H1 (cell line): ENCODE measurements around the gene CHAC1. TPM values are rescaled to one million over a fixed set of nuclear protein-coding genes. Genes with fewer than 3 reads are reported as not detected.

Experiments used
- CTCF ChIA-PET: fragments of 300-600 bp; sonication (Branson Sonifier 250); formaldehyde crosslinking; loops from one replicate; lab custom pipeline; 2021; ENCODE audit not compliant: partially characterized antibody; lab: Charles Lee
- POLR2A ChIA-PET: fragments of 300-600 bp; sonication (Branson Sonifier 250); formaldehyde crosslinking; loops from one replicate; lab custom pipeline; 2021; ENCODE audit warnings: inconsistent platforms; ENCODE audit not compliant: partially characterized antibody; lab: Charles Lee
- DNase-seq, 2 experiments: peaks; one replicate each; pipeline versions ENCODE4 v3.0.0 to v3.0.0-alpha.2; 2010 to 2022; ENCODE audit warnings: low spot score in 2 of 2, low read depth in 1 of 2, mixed read lengths in 1 of 2
- FAIRE-seq: peaks from 2 replicates; lab custom pipeline; 2011; peaks lifted over from hg19 to GRCh38; lab: Jason Lieb, UNC
- H2AFZ ChIP-seq: 2 replicates; pipeline ENCODE4 v1.8.1; 2012; ENCODE audit warnings: low read length, inconsistent platforms
- H2AK5ac ChIP-seq: 2 replicates; pipeline ENCODE4 v1.6.1; 2013; ENCODE audit warnings: low read depth, low read length
- H2BK120ac ChIP-seq: replicated peaks from 2 replicates; pipeline ENCODE3; 2013; ENCODE audit warnings: low read depth, low read length, inconsistent platforms
- H2BK12ac ChIP-seq: 2 replicates; pipeline ENCODE4 v1.6.1; 2013; ENCODE audit warnings: low read depth, low read length
- H2BK15ac ChIP-seq: 2 replicates; pipeline ENCODE4 v1.6.1; 2013; ENCODE audit warnings: low read length
- H2BK20ac ChIP-seq: 2 replicates; pipeline ENCODE4 v1.6.1; 2013; ENCODE audit warnings: low read length
- H2BK5ac ChIP-seq: 2 replicates; pipeline ENCODE4 v1.6.1; 2013; ENCODE audit warnings: low read depth, low read length
- H3K14ac ChIP-seq: 2 replicates; pipeline ENCODE4 v1.6.1; 2013; ENCODE audit warnings: inconsistent platforms; ENCODE audit not compliant: insufficient read length
- H3K18ac ChIP-seq: 2 replicates; pipeline ENCODE4 v1.6.1; 2013; ENCODE audit warnings: low read length; ENCODE audit errors: extremely low read depth
- H3K23ac ChIP-seq: 2 replicates; pipeline ENCODE4 v1.6.1; 2013; ENCODE audit warnings: inconsistent platforms; ENCODE audit not compliant: insufficient read length
- H3K23me2 ChIP-seq: 2 replicates; pipeline ENCODE4 v1.6.1; 2013; ENCODE audit warnings: low read depth, low read length
- H3K27ac ChIP-seq: 2 replicates; pipeline ENCODE4 v1.6.1; 2011; ENCODE audit warnings: low read depth, low read length, inconsistent platforms
- H3K27me3 ChIP-seq, 4 experiments: replicated peaks in 1 of 4; 1 replicate in 1 of 4; 2 replicates in 3 of 4; pipeline versions ENCODE4 v1.6.1 to v1.8.1; 2011 to 2013; ENCODE audit warnings: low read length in 3 of 4, mild to moderate bottlenecking in 3 of 4, inconsistent platforms in 2 of 4, mixed read lengths in 2 of 4, moderate library complexity in 1 of 4; ENCODE audit not compliant: control insufficient read depth in 3 of 4, insufficient read depth in 3 of 4; ENCODE audit errors: extremely low read depth in 1 of 4
- H3K36me3 ChIP-seq, 4 experiments: 2 replicates each; pipeline versions ENCODE4 v1.6.1 to v1.8.1; 2011 to 2013; ENCODE audit warnings: mild to moderate bottlenecking in 4 of 4, low read length in 3 of 4, moderate library complexity in 2 of 4, control low read depth in 1 of 4, inconsistent platforms in 1 of 4; ENCODE audit not compliant: insufficient read depth in 4 of 4, control insufficient read depth in 2 of 4
- H3K4ac ChIP-seq: replicated peaks from 2 replicates; pipeline ENCODE3; 2013; ENCODE audit warnings: low read length, low read depth, mixed read lengths, inconsistent platforms; ENCODE audit not compliant: insufficient read length
- H3K4me1 ChIP-seq, 4 experiments: replicated peaks in 1 of 4; 1 replicate in 1 of 4; 2 replicates in 3 of 4; pipeline versions ENCODE4 v1.6.1 to v1.8.1; 2011 to 2013; ENCODE audit warnings: low read length in 3 of 4, inconsistent platforms in 2 of 4, mixed read lengths in 1 of 4; ENCODE audit not compliant: insufficient read depth in 4 of 4, control insufficient read depth in 3 of 4
- H3K4me2 ChIP-seq, 2 experiments: 2 replicates each; pipeline versions ENCODE4 v1.6.1 to v1.8.1; 2011 to 2013; ENCODE audit warnings: low read depth in 2 of 2, low read length in 2 of 2, control low read depth in 1 of 2, inconsistent platforms in 1 of 2, mild to moderate bottlenecking in 1 of 2; ENCODE audit not compliant: insufficient read depth in 1 of 2
- H3K4me3 ChIP-seq, 4 experiments: fragments of 200-600, 300-600 bp in 1 of 4; sonication (generic), shearing (Covaris generic), sonication (Bioruptor Twin) in 1 of 4; 2 replicates each; pipeline versions ENCODE4 v1.5.1 to v1.8.1; 2011 to 2016; ENCODE audit warnings: low read length in 4 of 4, low read depth in 3 of 4, control low read depth in 2 of 4, inconsistent platforms in 2 of 4, mild to moderate bottlenecking in 2 of 4, mixed read lengths in 1 of 4, moderate library complexity in 1 of 4; ENCODE audit not compliant: insufficient read depth in 2 of 4; ENCODE audit errors: extremely low read depth in 1 of 4
- H3K56ac ChIP-seq: replicated peaks from 2 replicates; pipeline ENCODE3; 2013; ENCODE audit warnings: low read depth, mild to moderate bottlenecking, mixed read lengths, low read length, inconsistent platforms; ENCODE audit not compliant: insufficient read length
- H3K79me1 ChIP-seq: 2 replicates; pipeline ENCODE4 v1.6.1; 2013; ENCODE audit warnings: low read depth, low read length, control low read depth
- H3K79me2 ChIP-seq, 2 experiments: 2 replicates each; pipeline versions ENCODE4 v1.6.1 to v1.8.1; 2012 to 2013; ENCODE audit warnings: low read length in 2 of 2, mild to moderate bottlenecking in 2 of 2, inconsistent platforms in 1 of 2; ENCODE audit not compliant: insufficient read depth in 2 of 2, control insufficient read depth in 1 of 2
- H3K9ac ChIP-seq, 4 experiments: replicated peaks in 1 of 4; 1 replicate in 1 of 4; 2 replicates in 3 of 4; pipeline versions ENCODE4 v1.6.1 to v1.8.1; 2011 to 2013; ENCODE audit warnings: low read depth in 3 of 4, low read length in 3 of 4, control low read depth in 2 of 4, mild to moderate bottlenecking in 2 of 4, moderate library complexity in 2 of 4, inconsistent platforms in 1 of 4; ENCODE audit errors: extremely low read depth in 1 of 4
- H3K9me3 ChIP-seq, 2 experiments: 2 replicates each; pipeline versions ENCODE4 v1.6.1 to v1.8.1; 2012 to 2013; ENCODE audit warnings: mild to moderate bottlenecking in 2 of 2, moderate library complexity in 2 of 2, control low read depth in 1 of 2, inconsistent platforms in 1 of 2, low read depth in 1 of 2, low read length in 1 of 2, mixed read lengths in 1 of 2; ENCODE audit not compliant: insufficient read depth in 2 of 2
- H4K20me1 ChIP-seq, 2 experiments: replicated peaks in 1 of 2; 2 replicates each; pipeline versions ENCODE3 to v1.8.1; 2011 to 2013; ENCODE audit warnings: inconsistent platforms in 2 of 2, low read length in 2 of 2, mild to moderate bottlenecking in 1 of 2; ENCODE audit not compliant: insufficient read depth in 2 of 2, control insufficient read depth in 1 of 2
- H4K5ac ChIP-seq: 2 replicates; pipeline ENCODE4 v1.6.1; 2013; ENCODE audit warnings: low read length, low read depth, mixed read lengths, inconsistent platforms; ENCODE audit not compliant: insufficient read length
- H4K8ac ChIP-seq: 2 replicates; pipeline ENCODE4 v1.8.0; 2013; ENCODE audit warnings: mild to moderate bottlenecking, moderate library complexity, low read length, inconsistent platforms; ENCODE audit not compliant: insufficient read depth; ENCODE audit errors: extremely low read depth
- H4K91ac ChIP-seq: replicated peaks from 2 replicates; pipeline ENCODE3; 2013; ENCODE audit warnings: low read length, mixed read lengths, inconsistent platforms; ENCODE audit not compliant: insufficient read length
- ATF3 ChIP-seq: IDR thresholded peaks from 2 replicates; pipeline ENCODE4 v1.6.1; 2011; ENCODE audit warnings: low read depth, mild to moderate bottlenecking, low read length; ENCODE audit not compliant: insufficient read depth
- BACH1 ChIP-seq: IDR thresholded peaks from 2 replicates; pipeline ENCODE4 v1.6.1; 2012; ENCODE audit warnings: low read length, improper control_type of control experiment
- BRCA1 ChIP-seq: IDR thresholded peaks from 2 replicates; pipeline ENCODE4 v1.6.1; 2012; ENCODE audit warnings: low read depth, low read length, improper control_type of control experiment
- CTBP2 ChIP-seq: IDR thresholded peaks from 2 replicates; pipeline ENCODE4 v1.7.0; 2011; ENCODE audit warnings: borderline replicate concordance, mild to moderate bottlenecking, moderate library complexity, mixed read lengths, low read length; ENCODE audit not compliant: insufficient read depth, insufficient read length
- EZH2 ChIP-seq: fragments of 200-600 bp; sonication (generic); IDR thresholded peaks from 2 replicates; pipeline ENCODE4 v1.7.1; 2012; ENCODE audit warnings: low read depth, mild to moderate bottlenecking, moderate library complexity, low read length, inconsistent platforms; ENCODE audit not compliant: severe bottlenecking
- JUN ChIP-seq: IDR thresholded peaks from 2 replicates; pipeline ENCODE4 v1.6.1; 2011; ENCODE audit warnings: low read depth, mild to moderate bottlenecking, improper control_type of control experiment, low read length
- KDM1A ChIP-seq: fragments of 200-600, 300-600 bp; sonication (generic); IDR thresholded peaks from 2 replicates; pipeline ENCODE4 v1.7.1; 2016; ENCODE audit warnings: mild to moderate bottlenecking, low read length, borderline replicate concordance
- PHF8 ChIP-seq: fragments of 200-600 bp; sonication (generic); conservative IDR thresholded peaks from 2 replicates; pipeline ENCODE4 v1.7.1; 2012; ENCODE audit warnings: low read depth, mild to moderate bottlenecking, inconsistent platforms, low read length, moderate library complexity
- SP1 ChIP-seq: IDR thresholded peaks from 2 replicates; pipeline ENCODE4 v1.6.1; 2011; ENCODE audit warnings: low read depth, low read length
- TAF7 ChIP-seq: optimal IDR thresholded peaks from 2 replicates; pipeline ENCODE3; 2011; ENCODE audit warnings: low read depth, mild to moderate bottlenecking, inconsistent platforms, low read length, moderate library complexity, borderline replicate concordance
- TCF12 ChIP-seq: IDR thresholded peaks from 2 replicates; pipeline ENCODE4 v1.6.1; 2011; ENCODE audit warnings: low read depth, mild to moderate bottlenecking, low read length
- WGBS, 2 experiments: shearing (Covaris generic) in 1 of 2; methylation state at CpG; one replicate each; pipeline versions ENCODE4 v1.1.6 to v1.1.7; 2013 to 2015; ENCODE audit warnings: low lambda C conversion rate in 2 of 2, mixed read lengths in 2 of 2, inconsistent platforms in 1 of 2, low coverage in 1 of 2, missing lambda C conversion rate in 1 of 2; ENCODE audit not compliant: insufficient replicate concordance in 2 of 2, insufficient coverage in 1 of 2, insufficient read length in 1 of 2; ENCODE audit errors: extremely low coverage in 1 of 2, missing lambda C conversion rate in 1 of 2; 5-methylcytosine and 5-hydroxymethylcytosine counted together
- polyA plus RNA-seq, 7 experiments: library from polyadenylated mRNA; depleted of rRNA in 3 of 7; stranded (reverse) in 5 of 7; unstranded in 2 of 7; fragments of >200 nt in 5 of 7; fragments of 200-250 nt in 2 of 7; gene quantifications; 1 replicate in 5 of 7; 2 replicates in 1 of 7; 4 replicates in 1 of 7; pipeline versions ENCODE4 v1.2.1 to v1.2.3, GENCODE V29; 2011 to 2013; ENCODE audit warnings: missing spikeins in 2 of 7, mixed read lengths in 2 of 7
- total RNA-seq: library from RNA; stranded (reverse); fragmentation: NEBNext Ultra II Directional; extraction: Animal tissue kit (Norgen Biotek cat#: 25700); gene quantifications from 2 replicates; pipeline ENCODE4 v1.2.1, GENCODE V29; 2021

The CHAC1 gene
- total and polyA plus RNA-seq, 2 of the 8 experiments (the other 6 are each of a cell fraction or from before 2014, with no cell fraction given): 34.3 to 159 TPM

- Histone ChIP-seq H3K4me3 (peak overlapping the region; percentile 30 to 64 (median 52)), H2BK20ac (0 out of 2 replicates have a peak overlapping the region, but pooled peaks have one; percentile 32), H3K9ac (peak overlapping the region in 3 of 4 experiments; percentile 57 to 74 (median 69); a peak in 6 of 7 replicates), H3K14ac (no peak overlapping the region), H3K4me2 (peak overlapping the region; percentile 64 to 92), H3K79me1 (no peaks in the 10 kb centered on the region), H4K8ac (peak overlapping the region; percentile 97), H2BK120ac (no peak overlapping the region), H2AFZ (peak overlapping the region; percentile 81; the same call in 1 of the 2 replicates), H3K18ac (no peak overlapping the region; the same call in none of the 2 replicates), H4K91ac (peak overlapping the region; percentile 70), H3K79me2 (no peaks in the 10 kb centered on the region), H4K20me1 (no peaks in the 10 kb centered on the region), H3K56ac (no peak overlapping the region), H2BK15ac (0 out of 2 replicates have a peak overlapping the region, but pooled peaks have one; percentile 29), H3K27me3 (peaks cover 0 to 29% (median 16%) of the 10 kb centered on the region in 4 experiments; a peak in 6 of 7 replicates), H3K9me3 (no peaks in the 10 kb centered on the region), H3K4me1 (peaks cover 0 to 28% (median 12%) of the 10 kb centered on the region in 4 experiments; a peak in 6 of 7 replicates), H3K4ac (peak overlapping the region; percentile 70), H2BK5ac (no peak overlapping the region), H3K27ac (peak overlapping the region; percentile 58; the same call in 1 of the 2 replicates), H3K23ac (no peak overlapping the region), H2BK12ac (peak overlapping the region; percentile 75; the same call in 1 of the 2 replicates), H3K36me3 (no peaks in the 10 kb centered on the region), H2AK5ac (0 out of 2 replicates have a peak overlapping the region, but pooled peaks have one; percentile 20), H4K5ac (no peak overlapping the region), H3K23me2 (peaks cover 5% of the 10 kb centered on the region; the same call in 1 of the 2 replicates)
- WGBS, 2 experiments: 49% methylated on average over 7 of the region's 7 CpGs; no CpG with 5 or more reads in 1 of the 2 experiments
- no peak for FAIRE-seq
- peak in 1 of 2 experiments; percentile 72 for DNase-seq
- ChIA-PET CTCF (interaction anchor here (0.6 to 33.1 kb wide), 25 partner anchors 11 to 958 kb away, joined by 3 to 590 read pairs (median 6); partner anchors contain the start of genes CHAC1, DLL4 and VPS18), POLR2A (interaction anchor here (0.9 to 43.8 kb wide), 12 partner anchors 5 to 176 kb away, joined by 3 to 1505 read pairs (median 5); partner anchors contain the start of genes CHAC1, DLL4, RHOV and VPS18)
- TF ChIP-seq EZH2 (peak; percentile 40), KDM1A (no peak), ATF3 (no peak), SP1 (no peak), BRCA1 (no peak), TCF12 (no peak), PHF8 (no peak), TAF7 (no peak), CTBP2 (no peak), BACH1 (no peak), JUN (no peak)
These were observed 12.2 kb upstream of the CHAC1 start for GRCh38 chr15:40941068-40941527.
